ENCODE data around the gene TEX11.
"Not testable (repeated sequence)": the region's sequence is repeated elsewhere in the genome, so short reads cannot be mapped to it uniquely, and the experiment has no call there.

Gene TEX11

DNA sequence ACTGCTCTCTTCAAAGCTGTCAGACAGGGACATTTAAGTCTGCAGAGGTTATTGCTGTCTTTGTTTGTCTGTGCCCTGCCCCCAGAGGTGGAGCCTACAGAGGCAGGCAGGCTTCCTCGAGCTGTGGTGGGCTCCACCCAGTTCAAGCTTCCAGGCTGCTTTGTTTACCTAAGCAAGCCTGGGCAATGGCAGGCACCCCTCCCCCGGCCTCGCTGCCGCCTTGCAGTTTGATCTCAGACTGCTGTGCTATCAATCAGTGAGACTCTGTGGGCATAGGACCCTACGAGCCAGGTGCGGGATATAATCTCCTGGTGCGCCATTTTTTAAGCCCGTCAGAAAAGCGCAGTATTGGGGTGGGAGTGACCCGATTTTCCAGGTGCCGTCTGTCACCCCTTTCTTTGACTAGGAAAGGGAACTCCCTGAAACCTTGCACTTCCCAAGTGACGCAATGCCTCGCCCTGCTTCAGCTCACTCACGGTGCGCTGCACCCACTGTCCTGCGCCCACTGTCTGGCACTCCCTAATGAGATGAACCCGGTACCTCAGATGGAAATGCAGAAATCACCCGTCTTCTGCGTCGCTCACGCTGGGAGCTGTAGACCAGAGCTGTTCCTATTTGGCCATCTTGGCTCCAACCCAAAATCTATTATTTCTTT, 338.5 kb downstream of the TEX11 start:
- not testable (repeated sequence) for DNase-seq

DNA sequence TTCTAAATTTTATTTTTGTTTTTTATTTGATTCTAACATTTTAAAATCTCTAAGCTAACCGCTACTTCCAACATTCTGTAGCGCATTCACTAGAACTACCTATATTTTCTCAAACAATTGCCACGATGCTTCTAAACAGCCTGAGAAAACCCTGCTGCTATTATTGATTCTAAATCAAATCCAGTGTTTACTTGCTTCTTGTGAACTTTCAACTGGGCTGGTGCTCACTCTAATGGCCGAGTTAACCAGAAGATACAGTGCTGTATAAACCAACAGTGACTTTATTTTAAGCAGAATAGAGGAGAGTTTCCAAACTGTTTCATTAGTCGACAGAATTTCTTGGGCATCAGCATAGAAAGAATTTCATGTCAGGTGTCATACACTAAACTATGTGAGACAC, 353.6 kb downstream of the TEX11 start:
- no peak for DNase-seq

DNA sequence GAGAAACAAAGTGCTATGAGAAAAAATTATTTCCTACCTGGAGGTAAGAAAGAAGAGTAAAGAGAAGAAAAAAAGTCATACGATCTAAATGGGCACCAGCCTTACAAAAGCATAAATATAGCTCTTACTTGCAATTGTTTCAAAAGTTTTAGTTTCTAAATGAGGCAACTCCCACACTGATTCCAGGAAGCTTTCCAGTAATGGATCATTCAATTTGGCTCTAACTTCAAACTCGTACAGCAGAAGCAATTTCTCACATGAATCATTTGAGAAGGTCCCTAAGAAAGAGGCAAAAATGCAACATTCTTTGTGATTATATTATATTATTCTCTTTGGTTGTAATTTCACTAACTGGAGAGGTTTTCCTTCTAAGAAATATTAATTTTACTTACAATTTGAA, 354.0 kb downstream of the TEX11 start:
- DNase-seq, result no peak

DNA sequence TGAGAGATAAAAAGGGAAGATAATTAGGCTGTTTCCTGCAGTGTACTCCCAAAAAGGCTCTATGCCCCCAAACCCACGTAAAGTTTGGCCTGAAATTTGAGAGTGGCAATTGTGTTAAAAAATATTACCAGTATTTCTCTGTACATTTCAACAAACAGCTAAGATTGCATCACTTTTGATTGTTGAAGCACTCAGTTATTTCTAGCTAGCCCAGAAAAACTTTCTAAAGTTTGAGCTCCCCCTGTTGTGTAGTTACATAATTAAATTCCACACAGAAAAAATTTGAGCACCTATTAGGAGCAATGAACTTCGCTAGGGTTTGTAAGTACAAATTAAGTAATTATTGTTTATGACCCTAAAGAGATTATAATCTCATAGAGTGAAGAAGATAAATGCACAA, 354.4 kb downstream of the TEX11 start:
- no peak for DNase-seq

DNA sequence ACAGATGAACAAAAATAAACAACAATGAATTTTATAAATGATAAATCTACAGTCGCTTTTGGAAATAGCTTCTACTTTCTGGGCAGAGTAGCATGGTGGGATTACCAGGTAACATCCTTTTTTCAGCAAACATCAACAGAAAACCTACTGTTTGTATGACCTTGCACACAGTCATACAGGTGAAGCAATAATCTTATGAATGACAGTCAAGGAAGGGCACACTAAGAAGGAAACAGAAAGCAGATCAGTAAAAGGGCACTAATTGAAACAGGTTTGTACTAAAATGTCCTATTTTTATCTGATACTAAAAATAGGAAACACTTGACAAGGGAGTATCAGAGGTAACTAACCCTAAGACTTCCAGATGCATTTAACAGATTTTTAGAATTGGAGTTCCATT, 355.0 kb downstream of the TEX11 start:
- no peak for DNase-seq

DNA sequence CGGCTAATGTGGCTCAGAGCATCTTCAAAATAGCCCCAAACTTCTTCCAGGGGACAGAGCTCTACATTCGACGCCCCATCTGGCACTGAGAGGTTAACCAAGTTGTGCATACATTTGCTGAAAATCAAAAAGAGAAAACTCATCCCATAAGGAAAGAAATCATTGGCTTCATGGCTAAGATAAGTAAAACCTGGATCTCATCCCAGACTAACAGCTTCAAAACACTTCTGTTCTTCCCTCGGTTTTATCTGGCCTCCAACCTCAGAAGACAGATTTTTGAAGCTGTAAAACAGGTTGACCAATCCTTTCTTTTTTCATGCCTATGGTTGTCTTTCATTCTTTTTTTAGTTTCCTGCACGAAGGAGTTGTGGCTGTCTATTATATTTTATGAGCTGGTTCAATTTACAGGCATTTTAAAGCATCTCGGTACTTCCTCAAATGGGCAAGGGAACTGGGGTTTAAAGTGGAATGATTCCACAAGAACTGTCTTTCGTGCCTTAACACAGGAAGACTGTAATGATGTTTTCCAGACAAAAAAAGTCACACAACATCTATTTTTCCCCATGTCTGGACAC, 356.3 kb downstream of the TEX11 start:
- DNase-seq, result no peak

DNA sequence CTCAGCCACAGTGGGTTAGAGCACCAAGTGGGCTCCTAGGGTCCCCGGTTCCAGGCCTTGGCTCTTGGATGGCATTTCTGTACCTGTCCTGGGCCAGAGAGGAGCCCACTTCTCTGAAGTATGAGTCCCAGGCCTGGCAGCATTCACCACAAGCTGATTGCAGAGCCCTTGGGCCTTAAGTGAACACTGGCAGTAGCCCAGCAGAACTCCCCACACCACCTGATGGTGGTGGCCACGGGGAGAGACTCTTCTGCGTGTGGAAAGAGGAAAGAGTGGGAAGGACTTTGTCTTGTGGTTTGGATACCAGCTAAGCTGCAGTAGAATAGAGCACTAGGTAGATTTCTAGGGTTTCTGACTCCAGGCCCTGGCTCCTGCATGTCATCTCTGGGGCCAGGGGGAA, 359.1 kb downstream of the TEX11 start:
- no peak for DNase-seq

DNA sequence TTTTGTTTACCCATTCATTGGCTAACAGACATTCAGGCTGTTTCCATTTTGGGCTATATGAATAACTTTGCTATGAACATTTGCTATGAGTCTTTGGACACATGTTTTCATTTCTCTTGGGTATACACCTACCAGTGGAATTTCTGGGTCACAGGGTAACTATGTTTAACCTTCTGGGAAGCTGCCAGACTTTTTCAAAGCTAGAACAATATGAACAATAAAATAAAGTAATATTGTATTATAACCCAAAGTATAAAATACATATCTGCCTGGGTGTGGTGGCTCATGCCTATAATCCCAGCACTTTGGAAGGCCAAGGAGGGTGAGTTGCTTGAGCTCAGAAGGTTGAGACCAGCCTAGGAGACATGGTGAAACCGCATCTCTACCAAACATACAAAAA, 373.3 kb downstream of the TEX11 start:
- no peak for DNase-seq

DNA sequence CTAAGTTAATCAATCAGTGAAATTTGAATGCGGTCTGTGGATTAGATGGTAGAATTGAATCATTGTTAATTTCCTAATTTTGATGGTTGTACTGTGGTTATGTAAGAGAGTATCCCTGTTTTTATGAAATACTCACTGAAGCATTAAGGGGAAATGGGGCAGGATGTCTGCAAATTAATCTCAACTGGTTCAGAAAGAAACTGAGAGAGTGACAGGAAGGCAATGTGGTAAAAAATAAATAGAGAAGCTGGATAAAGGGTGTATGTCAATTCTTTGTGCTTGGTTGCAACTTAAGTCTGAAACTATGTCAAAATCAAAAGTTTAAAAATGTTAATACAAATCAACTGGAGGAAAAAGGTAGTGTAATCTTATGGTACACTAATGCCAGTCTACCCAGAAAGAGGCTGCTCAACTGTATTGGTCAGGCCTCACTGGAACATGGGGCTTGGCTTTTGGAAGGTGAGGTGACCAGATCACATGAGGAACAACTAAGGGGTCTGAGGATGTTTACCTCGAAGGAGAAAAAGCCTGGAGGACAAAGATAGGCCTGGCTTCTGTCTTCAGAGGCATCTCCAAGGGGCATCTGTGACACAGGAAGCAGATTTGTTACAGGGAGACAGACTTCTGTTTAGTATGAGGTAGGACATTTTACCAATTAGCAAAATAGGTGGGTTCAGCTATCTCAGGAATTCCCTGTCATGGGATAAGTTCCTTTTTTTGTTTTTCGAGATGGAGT, 380.7 kb downstream of the TEX11 start:
- DNase-seq, result no peak

DNA sequence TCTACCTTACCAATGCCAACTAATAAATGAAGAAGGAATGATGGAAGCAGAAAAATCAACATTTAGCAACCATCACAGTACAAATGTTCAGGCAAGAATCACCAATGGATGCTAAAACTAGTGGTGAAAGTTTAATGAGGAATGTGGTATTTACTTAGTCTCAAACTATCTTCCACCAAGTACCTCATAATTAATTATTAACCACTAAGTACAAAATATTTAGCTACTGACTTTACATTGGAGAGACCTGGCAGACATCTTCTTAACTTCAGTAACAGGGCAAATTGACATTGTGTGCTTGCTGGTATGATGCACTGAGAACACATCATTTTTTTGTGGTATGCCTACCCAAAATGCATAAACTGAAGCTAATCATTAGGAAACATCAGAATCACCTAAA, 381.5 kb downstream of the TEX11 start:
- DNase-seq, result no peak

DNA sequence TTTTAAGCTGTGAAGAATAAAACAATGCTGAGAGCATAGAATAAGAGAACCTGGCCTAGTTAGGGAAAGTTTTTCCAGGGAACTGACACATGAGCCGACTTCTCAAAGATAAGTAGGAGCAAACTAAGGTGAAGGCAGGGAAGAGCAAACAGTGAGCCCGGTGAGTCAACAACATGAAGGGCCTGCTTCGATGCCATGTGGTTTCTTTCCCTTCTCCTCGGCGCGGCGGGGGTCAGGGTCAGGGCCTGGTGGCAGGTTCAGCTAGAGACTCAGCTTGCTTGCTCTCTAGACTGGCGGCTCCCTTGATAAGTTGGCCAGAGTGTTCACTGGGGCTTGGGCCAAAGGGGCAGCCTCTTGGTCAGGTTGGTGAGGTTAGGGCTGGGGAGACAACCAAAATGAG, 382.8 kb downstream of the TEX11 start:
- no peak for DNase-seq

DNA sequence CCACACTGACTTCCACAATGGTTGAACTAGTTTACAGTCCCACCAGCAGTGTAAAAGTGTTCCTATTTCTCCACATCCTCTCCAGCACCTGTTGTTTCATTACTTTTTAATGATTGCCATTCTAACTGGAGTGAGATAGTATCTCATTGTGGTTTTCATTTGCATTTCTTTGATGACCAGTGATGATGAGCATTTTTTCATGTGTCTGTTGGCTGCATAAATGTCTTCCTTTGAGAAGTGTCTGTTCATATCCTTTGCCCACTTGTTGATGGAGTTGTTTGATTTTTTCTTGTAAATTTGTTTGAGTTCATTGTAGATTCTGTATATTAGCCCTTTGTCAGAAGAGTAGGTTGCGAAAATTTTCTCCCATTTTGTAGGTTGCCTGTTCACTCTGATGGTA, 392.8 kb downstream of the TEX11 start:
- not testable (repeated sequence) for DNase-seq

DNA sequence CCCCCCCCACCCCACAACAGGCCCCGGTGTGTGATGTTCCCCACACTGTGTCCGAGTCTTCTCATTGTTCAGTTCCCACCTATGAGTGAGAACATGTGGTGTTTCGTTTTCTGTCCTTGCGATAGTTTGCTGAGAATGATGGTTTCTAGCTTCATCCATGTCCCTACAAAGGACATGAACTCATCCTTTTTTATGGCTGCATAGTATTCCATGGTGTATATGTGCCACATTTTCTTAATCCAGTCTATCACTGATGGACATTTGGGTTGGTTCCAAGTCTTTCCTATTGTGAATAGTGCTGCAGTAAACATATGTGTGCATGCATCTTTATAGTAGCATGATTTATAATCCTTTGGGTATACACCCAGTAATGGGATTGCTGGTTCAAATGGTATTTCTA, 393.2 kb downstream of the TEX11 start:
- not testable (repeated sequence) for DNase-seq

DNA sequence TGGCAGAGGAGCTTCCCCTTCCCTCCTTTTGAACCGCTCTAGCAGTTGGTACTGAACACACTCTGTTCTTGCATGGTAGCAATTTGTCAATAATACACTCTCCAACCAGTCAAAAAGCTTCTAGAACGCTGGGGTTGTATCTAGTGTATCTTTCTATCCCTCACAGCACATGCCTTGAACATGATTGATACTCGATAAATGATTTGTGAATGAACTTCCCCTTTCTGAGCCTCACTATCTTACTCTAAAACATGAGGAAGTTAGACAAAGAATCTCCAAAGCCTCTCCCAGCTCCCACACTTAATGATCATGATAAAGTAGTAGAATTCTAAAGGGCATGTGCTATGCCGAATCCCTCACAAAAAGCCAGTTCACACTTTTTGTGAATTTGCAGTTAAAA, 399.4 kb downstream of the TEX11 start:
- DNase-seq, result no peak

DNA sequence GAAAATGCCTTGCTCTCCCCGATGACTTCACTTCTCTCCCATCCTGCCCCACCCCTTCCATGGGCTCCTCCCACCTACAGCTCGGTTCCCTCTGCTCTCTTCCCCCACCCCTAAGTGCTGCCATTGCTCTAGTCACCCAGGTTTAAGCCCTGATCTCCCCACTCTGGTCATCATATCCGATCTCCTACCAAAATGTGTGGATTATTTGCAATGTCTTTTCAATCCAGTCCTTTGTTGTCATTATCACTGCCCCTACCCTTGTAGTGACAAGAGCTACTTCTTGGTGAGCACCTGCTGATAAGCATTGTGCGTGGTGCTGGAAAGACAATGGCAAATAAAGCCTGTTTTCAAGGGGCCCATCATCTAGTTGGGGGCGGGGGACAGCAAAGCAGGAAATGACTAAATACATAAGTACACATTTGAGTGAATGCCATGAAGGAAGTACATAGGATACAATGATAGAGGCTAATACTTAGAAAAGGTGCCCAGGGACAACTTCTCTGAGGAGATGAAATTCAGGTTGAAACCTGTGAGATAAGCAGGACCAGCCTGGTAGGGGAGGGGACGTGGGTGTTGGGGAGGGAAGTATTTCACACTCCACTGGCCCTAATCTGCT, 400.1 kb downstream of the TEX11 start:
- DNase-seq, result no peak

DNA sequence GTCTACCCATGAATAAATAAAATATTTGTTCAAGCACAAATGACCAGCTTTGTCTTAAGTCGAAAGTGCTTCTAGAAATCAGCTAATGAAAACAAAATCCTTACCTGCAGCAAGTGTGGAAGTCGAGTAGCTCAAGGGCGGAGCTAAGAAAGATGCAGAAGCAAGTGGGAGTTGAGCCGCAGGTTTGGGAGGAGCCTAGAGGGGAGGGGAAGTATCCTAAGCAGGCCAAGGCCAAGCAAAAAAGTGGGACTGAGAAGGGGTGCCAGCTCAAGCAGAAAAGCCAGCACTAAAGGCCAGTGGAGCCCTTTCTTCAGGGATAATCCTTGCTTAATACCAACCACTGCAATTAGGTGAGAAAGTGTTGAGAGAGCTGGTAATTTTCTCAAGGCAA, 403.1 kb downstream of the TEX11 start:
- no peak for DNase-seq

DNA sequence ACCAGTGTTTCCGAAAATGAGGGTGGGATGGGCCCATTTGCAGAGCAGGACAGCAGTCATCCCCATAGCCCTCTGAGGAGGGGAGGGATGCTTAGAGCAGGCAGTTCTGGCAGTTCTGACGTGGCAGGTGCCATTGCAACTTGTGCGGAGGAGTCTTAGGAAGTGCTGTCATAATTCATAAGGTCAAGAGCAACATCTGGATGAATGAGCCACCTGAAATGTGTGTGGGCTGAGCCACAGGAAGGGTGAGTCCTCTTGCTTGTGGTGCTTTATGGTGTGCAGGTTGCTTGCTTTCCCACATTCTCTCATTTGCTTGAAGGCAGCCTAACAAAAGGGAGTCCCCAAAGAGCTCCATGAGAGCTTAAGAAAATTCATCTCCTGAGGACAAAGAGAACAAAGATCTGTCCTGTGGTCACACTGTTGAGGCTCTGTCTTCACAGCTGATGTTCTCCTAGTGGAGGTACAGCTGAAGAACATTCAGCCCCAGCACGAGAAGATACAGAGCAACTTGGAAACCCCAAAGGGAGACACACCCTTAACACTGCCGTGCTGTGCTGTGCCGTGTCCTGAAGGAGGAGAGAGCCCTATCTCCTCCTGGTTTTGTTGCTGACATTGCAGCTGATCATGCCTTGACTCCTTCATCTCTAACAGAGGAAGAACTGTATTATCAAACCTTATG, 403.6 kb downstream of the TEX11 start:
- DNase-seq, result no peak

DNA sequence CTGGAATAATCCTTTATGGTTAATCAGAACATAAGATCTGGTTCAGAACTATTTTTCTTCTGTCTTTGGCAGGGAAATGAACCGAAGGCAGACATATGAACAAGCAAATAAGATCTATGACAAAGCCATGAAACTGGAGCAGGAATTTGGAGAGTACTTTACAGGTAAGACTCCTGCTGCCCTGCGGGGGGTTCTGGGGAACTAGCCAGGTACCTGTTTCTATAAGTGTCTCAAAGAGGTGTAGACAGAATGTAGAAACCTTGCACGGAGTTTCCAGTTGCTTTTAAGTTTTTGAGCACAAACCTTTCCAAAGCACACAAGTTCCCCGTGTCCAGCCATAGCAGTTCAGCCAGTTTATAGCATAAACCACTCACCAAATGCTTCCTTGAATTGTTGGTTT, 407.7 kb downstream of the TEX11 start:
- no peak for DNase-seq

DNA sequence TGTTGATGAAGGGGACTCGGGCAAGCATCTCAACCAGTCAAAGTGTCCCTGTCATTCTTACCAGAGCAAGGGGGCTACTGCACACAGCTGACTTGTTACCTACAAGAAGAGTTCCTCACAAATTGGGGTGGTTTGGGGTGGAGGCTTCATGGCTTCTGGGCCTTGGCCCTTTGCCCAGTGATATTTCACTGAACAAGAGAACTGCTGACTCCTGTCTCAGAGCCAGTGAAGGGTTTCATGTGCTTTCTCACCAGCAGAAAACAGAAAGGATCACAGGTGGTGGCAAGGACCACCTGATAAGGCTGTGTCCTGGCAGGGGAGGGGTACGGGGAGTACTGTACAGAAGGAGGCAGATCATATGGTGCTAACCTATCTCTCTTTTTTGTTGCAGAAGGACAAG, 410.4 kb downstream of the TEX11 start:
- DNase-seq, result no peak

DNA sequence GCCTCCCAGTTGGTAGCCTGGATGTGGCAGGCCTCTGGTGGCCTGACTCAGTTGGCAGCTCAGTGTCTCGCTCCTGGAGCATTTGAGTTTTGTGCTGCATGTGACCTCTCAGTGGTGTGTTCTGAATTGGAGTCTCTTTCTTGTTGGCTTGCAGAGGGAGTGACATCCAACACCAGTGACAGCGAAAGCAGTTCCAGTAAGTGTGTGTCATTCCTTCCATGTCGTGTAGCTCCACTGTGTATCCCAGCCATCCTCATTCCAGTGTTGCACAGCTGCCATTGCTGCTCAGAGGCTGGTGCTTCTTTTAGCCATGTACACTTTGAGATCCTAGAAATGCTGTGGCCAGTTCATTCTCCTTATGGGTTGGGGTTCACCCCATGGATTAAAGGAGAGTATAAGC, 411.5 kb downstream of the TEX11 start:
- DNase-seq, result no peak

DNA sequence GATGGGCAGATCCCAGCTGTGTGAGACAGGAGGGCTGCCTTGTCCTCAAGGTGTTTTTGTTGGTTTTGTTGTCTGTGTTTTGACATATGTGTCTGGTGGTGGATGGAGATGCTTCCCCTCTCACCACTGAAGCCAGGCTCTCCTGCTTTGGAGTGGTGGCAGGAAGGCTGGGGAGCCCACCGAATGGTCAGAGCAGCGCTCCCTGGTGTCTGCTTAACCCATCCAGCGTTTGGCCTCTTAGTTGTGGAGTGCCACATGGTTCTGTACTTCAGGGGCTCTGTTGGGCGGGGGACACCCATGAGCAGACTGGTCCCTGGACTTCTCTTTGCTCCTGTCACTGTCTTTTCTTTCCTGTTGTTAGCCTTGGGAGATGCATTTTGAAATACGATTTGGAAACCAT, 412.0 kb downstream of the TEX11 start:
- DNase-seq, result no peak

DNA sequence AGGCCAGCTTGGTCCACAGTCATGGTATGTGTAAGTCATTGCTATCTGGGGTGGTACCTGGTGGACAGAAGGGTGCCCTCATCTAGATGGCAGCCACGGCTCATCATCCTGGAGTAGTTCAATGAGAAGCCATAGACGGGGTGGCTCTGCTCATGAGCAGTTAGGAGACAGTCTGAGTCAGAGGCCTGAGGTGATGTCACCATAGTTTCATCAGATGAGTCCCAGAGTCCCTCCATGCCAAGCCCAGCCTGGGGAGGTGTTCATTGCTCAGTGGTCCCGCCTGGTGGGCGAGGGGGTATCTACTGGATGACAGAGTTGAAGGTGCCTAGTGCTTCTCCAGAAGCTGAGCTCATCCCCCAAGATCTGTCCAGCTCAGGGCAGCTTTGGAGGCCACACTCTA, 414.1 kb downstream of the TEX11 start:
- DNase-seq, result no peak

DNA sequence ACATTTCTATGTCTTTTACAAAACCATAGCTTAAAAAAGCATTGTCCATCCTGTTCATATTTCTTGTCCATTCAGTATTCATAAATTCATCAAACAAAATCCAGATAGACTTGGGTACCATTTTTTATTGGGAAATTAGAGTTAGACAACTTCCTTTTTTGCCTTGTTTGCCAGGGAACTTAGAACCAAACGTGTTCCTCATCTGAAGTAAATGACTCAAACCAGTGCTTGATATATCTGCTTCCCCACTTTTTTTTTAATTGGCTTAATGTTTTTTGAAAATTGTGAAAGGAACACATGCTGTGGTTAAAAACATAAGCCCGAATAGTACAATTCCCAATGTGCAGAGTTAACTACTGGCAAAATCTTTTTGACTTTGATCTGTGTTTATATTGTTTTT, 419.7 kb downstream of the TEX11 start:
- DNase-seq, result no peak

DNA sequence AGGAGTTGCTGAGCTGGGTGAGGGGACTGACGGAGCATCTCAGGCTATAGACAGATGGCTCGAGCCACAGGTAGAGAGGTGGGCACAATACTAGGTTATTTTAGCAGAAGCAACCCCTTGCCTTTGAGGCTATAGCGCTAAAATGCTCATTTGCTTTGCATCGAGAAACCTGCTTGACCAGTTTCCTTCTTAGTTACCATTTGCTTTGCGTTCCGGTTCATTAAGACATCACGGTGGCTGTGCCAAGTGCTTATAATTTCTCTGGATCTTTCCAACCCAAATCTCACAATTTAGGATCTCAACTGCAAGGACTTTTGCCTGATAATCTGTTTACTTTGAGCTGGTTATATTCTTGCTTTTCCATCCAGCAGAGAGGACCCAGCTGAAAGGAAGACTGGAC, 423.0 kb downstream of the TEX11 start:
- no peak for DNase-seq
